Spleen (tissue), 11 donors: Measurements from ENCODE around the gene SLC39A10. TPM values are rescaled to one million over a fixed set of nuclear protein-coding genes. Genes with fewer than 3 reads are reported as not detected.

ENCODE experiments used
- DNase-seq: peaks from one replicate; pipeline ENCODE4 v3.0.0-alpha.2; 2020
- H3K27ac ChIP-seq, 8 donors: fragments of 200-600 bp; sonication (generic) in 7 of 8; 1 replicate in 4 of 8; 2 replicates in 4 of 8; pipeline versions ENCODE4 v1.5.0 to v1.8.0; 2016 to 2021; ENCODE audit warnings: inconsistent platforms in 4 of 8, mild to moderate bottlenecking in 4 of 8, moderate library complexity in 1 of 8
- H3K27me3 ChIP-seq, 7 donors: fragments of 200-600 bp; sonication (generic) in 6 of 7; replicated peaks in 1 of 7; 1 replicate in 4 of 7; 2 replicates in 3 of 7; pipeline versions ENCODE4 v1.5.0 to v1.8.0; 2016 to 2021; ENCODE audit warnings: inconsistent platforms in 3 of 7, mild to moderate bottlenecking in 1 of 7
- H3K36me3 ChIP-seq, 6 donors: fragments of 200-600 bp; sonication (generic) in 5 of 6; 1 replicate in 4 of 6; 2 replicates in 2 of 6; pipeline versions ENCODE4 v1.5.0 to v1.8.0; 2016 to 2021; ENCODE audit warnings: inconsistent platforms in 2 of 6
- H3K4me1 ChIP-seq, 6 donors: fragments of 200-600 bp; sonication (generic) in 5 of 6; 1 replicate in 3 of 6; 2 replicates in 3 of 6; pipeline versions ENCODE4 v1.5.0 to v1.8.0; 2016 to 2021; ENCODE audit warnings: inconsistent platforms in 3 of 6
- H3K4me3 ChIP-seq, 8 donors: fragments of 200-600 bp; sonication (generic) in 7 of 8; 1 replicate in 4 of 8; 2 replicates in 4 of 8; pipeline versions ENCODE4 v1.5.0 to v1.8.0; 2016 to 2021; ENCODE audit warnings: inconsistent platforms in 4 of 8, mild to moderate bottlenecking in 4 of 8, moderate library complexity in 2 of 8
- H3K9me3 ChIP-seq, 8 donors: fragments of 200-600 bp; sonication (generic) in 7 of 8; 1 replicate in 4 of 8; 2 replicates in 4 of 8; pipeline versions ENCODE4 v1.5.0 to v1.8.0; 2016 to 2021; ENCODE audit warnings: inconsistent platforms in 4 of 8
- POLR2A ChIP-seq, 3 donors: fragments of 450-650 bp; IDR thresholded peaks; one replicate each; pipeline ENCODE4 v1.5.1; 2017; ENCODE audit warnings: antibody characterized with exemption in 3 of 3, mild to moderate bottlenecking in 1 of 3
- POLR2AphosphoS5 ChIP-seq, 3 donors: sonication (generic); formaldehyde crosslinking; IDR thresholded peaks; one replicate each; pipeline ENCODE4 v1.5.1; 2017; ENCODE audit warnings: antibody characterized with exemption in 3 of 3
- WGBS, 5 donors: extraction: QIAGEN DNeasy Blood & Tissue Kit in 3 of 5; methylation state at CpG; one replicate each; pipeline versions ENCODE4 v1.1.5 to v1.1.7; 2013 to 2018; 5-methylcytosine and 5-hydroxymethylcytosine counted together
- intact Hi-C: fragments of 100-400 bp; cut with DNase I; formaldehyde crosslinking; loops from one replicate; pipeline ENCODE4 v1.15.0; 2023; ENCODE audit warnings: low total_unique reads
- polyA plus RNA-seq, 3 donors: library from polyadenylated mRNA; stranded (reverse); fragments of 200-250 nt; gene quantifications; one replicate each; pipeline ENCODE4 v1.2.1, GENCODE V29; 2013
- total RNA-seq, 7 donors: library from RNA; depleted of rRNA in 3 of 7; stranded (reverse); fragments of >200 nt in 3 of 7; fragmentation: NEBNext Ultra II Directional in 4 of 7; extraction: Animal tissue kit (Norgen Biotek cat#: 25700) in 4 of 7; gene quantifications; one replicate each; pipeline versions ENCODE4 v1.1.0 to v1.2.1, GENCODE V29; 2016 to 2021
- TF ChIP-seq, protein P1 (sequence below), 11 experiments: fragments of 200-600 bp in 7 of 11; fragments of 450-650 bp in 4 of 11; sonication (generic) in 4 of 11; IDR thresholded peaks in 8 of 11; conservative IDR thresholded peaks in 3 of 11; 1 replicate in 7 of 11; 2 replicates in 4 of 11; pipeline versions ENCODE4 v1.4.0 to v1.8.0; 2016 to 2021; ENCODE audit warnings: antibody characterized with exemption in 11 of 11, inconsistent platforms in 4 of 11, mild to moderate bottlenecking in 1 of 11
- donor health status: healthy with polysubstance abuse.
- donor health status: DM: no; HTN: no; CAD: no; lungs with moderate emphysema.
- donor health status: DM: no; HTN: no; CAD: no.
- donor health status: Bipolar disorder and iron deficiency.
- donor health status: healthy.
- donor health status: DM: no; HTN: no; CAD: no.
- donor health status: DM: yes; HTN: yes; CAD: no.

The SLC39A10 gene
- total and polyA plus RNA-seq, 10 donors: 7.9 to 78.1 (median 51.6) TPM

DNA sequence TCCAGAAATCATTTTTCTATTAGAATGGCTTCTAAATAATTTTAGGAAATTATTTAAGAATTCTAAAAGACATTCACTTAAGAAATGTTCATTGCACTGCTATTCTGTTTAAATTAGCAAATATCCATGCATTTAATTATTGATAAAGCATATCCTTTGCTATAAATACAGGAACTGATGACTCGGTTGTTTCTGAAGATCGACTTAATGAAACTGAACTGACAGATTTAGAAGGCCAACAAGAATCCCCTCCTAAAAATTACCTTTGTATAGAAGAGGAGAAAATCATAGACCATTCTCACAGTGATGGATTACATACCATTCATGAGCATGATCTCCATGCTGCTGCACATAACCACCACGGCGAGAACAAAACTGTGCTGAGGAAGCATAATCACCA is 59.4 kb downstream of the SLC39A10 start:
- intact Hi-C loops: no loop called here
- H3K27ac ChIP-seq: no peak overlapping the region
- no peak overlapping the region for H3K4me3 ChIP-seq
- H3K36me3 ChIP-seq: peaks cover 0 to 97% (median 61%) of the 10 kb centered on the region in 6 donors
- H3K9me3 ChIP-seq: no peaks in the 10 kb centered on the region
- no peaks in the 10 kb centered on the region for H3K4me1 ChIP-seq
- WGBS, 5 donors: 90 to 99% (median 97%) methylated on average over 4 of the region's 4 CpGs
- no peaks in the 10 kb centered on the region for H3K27me3 ChIP-seq
- TF ChIP-seq, protein P1, sequence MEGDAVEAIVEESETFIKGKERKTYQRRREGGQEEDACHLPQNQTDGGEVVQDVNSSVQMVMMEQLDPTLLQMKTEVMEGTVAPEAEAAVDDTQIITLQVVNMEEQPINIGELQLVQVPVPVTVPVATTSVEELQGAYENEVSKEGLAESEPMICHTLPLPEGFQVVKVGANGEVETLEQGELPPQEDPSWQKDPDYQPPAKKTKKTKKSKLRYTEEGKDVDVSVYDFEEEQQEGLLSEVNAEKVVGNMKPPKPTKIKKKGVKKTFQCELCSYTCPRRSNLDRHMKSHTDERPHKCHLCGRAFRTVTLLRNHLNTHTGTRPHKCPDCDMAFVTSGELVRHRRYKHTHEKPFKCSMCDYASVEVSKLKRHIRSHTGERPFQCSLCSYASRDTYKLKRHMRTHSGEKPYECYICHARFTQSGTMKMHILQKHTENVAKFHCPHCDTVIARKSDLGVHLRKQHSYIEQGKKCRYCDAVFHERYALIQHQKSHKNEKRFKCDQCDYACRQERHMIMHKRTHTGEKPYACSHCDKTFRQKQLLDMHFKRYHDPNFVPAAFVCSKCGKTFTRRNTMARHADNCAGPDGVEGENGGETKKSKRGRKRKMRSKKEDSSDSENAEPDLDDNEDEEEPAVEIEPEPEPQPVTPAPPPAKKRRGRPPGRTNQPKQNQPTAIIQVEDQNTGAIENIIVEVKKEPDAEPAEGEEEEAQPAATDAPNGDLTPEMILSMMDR (IDR thresholded peaks at IDR 0.05 in 8 of 11, conservative IDR thresholded peaks at IDR 0.05 in 3 of 11): no peak
- TF ChIP-seq POLR2AphosphoS5 (IDR thresholded peaks at IDR 0.05) (no peak), POLR2A (IDR thresholded peaks at IDR 0.05) (no peak)
- DNase-seq: no peak

- Histone ChIP-seq H3K27me3 (no peaks in the 10 kb centered on the region), H3K9me3 (no peaks in the 10 kb centered on the region), H3K36me3 (peaks cover 0 to 97% (median 44%) of the 10 kb centered on the region in 6 donors), H3K27ac (no peak overlapping the region), H3K4me3 (no peak overlapping the region), H3K4me1 (no peaks in the 10 kb centered on the region)
- intact Hi-C loops: no loop called here
- TF ChIP-seq, protein P1 (IDR thresholded peaks at IDR 0.05 in 8 of 11, conservative IDR thresholded peaks at IDR 0.05 in 3 of 11): no peak
- TF ChIP-seq POLR2AphosphoS5 (IDR thresholded peaks at IDR 0.05) (no peak), POLR2A (IDR thresholded peaks at IDR 0.05) (no peak)
- DNase-seq: no peak
- 84 to 97% (median 92%) methylated on average over 2 of the region's 2 CpGs for WGBS, 5 donors
Measured at GRCh38 chr2:195721042-195721441, 64.0 kb downstream of the SLC39A10 start.

GRCh38 chr2:195722075-195722474 is 65.0 kb downstream of the SLC39A10 start:
- no peaks in the 10 kb centered on the region for H3K4me1 ChIP-seq
- H3K36me3 ChIP-seq: peaks cover 0 to 92% (median 36%) of the 10 kb centered on the region in 6 donors
- no peaks in the 10 kb centered on the region for H3K27me3 ChIP-seq
- TF ChIP-seq, protein P1 (IDR thresholded peaks at IDR 0.05 in 8 of 11, conservative IDR thresholded peaks at IDR 0.05 in 3 of 11): no peak
- TF ChIP-seq POLR2AphosphoS5 (IDR thresholded peaks at IDR 0.05) (no peak), POLR2A (IDR thresholded peaks at IDR 0.05) (no peak)
- no peaks in the 10 kb centered on the region for H3K9me3 ChIP-seq
- DNase-seq: no peak
- no peak overlapping the region for H3K4me3 ChIP-seq
- H3K27ac ChIP-seq: no peak overlapping the region
- WGBS, 5 donors: 95 to 100% (median 97%) methylated on average over 1 of the region's 1 CpG
- intact Hi-C loops: no loop called here

- Histone ChIP-seq H3K36me3 (peaks cover 4 to 87% (median 37%) of the 10 kb centered on the region in 6 donors), H3K27me3 (no peaks in the 10 kb centered on the region), H3K27ac (no peak overlapping the region), H3K9me3 (no peaks in the 10 kb centered on the region), H3K4me1 (no peaks in the 10 kb centered on the region), H3K4me3 (no peak overlapping the region)
- 93 to 99% (median 96%) methylated on average over 4 of the region's 4 CpGs for WGBS, 5 donors
- TF ChIP-seq POLR2AphosphoS5 (IDR thresholded peaks at IDR 0.05): no peak
- TF ChIP-seq, protein P1 (IDR thresholded peaks at IDR 0.05 in 8 of 11, conservative IDR thresholded peaks at IDR 0.05 in 3 of 11): no peak
- TF ChIP-seq POLR2A (IDR thresholded peaks at IDR 0.05): no peak
- no peak for DNase-seq
- intact Hi-C loops: no loop called here
Measured at GRCh38 chr2:195727106-195727505, 70.1 kb downstream of the SLC39A10 start.
